HepG2 (cell line): ENCODE results near the gene CXCR1. TPM values are rescaled to one million over a fixed set of nuclear protein-coding genes. Genes with fewer than 3 reads are reported as not detected.

ENCODE experiments used
- DMAP1 ChIP-seq: IDR thresholded peaks from 2 replicates; pipeline ENCODE4 v1.6.1; 2016
- GLMP ChIP-seq: sonication (generic); formaldehyde crosslinking; IDR thresholded peaks from 2 replicates; pipeline ENCODE4 v1.9.0; 2021; ENCODE audit warnings: missing genetic modification reagents, mild to moderate bottlenecking, borderline replicate concordance
- IKZF1 ChIP-seq: fragments of 450-650 bp; IDR thresholded peaks from 2 replicates; pipeline ENCODE4 v1.7.1; 2016
- NKX3-1 ChIP-seq: sonication (generic); formaldehyde crosslinking; IDR thresholded peaks from 2 replicates; pipeline ENCODE4 v1.5.0; 2020; ENCODE audit warnings: missing genetic modification reagents
- RAD51 ChIP-seq: fragments of 450-650 bp; IDR thresholded peaks from 2 replicates; pipeline ENCODE4 v1.6.1; 2016; ENCODE audit warnings: borderline replicate concordance
- RFXAP ChIP-seq: sonication (generic); formaldehyde crosslinking; IDR thresholded peaks from 2 replicates; pipeline ENCODE4 v1.4.0; 2020; ENCODE audit warnings: missing genetic modification reagents, borderline replicate concordance
- SRF ChIP-seq: IDR thresholded peaks from 2 replicates; pipeline ENCODE4 v1.6.1; 2011; ENCODE audit warnings: mild to moderate bottlenecking, low read depth, low read length, moderate library complexity
- SUZ12 ChIP-seq: fragments of 150-350 bp; IDR thresholded peaks from 2 replicates; pipeline ENCODE4 v1.6.1; 2014; ENCODE audit warnings: low read depth, low read length
- YY1 ChIP-seq: IDR thresholded peaks from 2 replicates; pipeline ENCODE4 v1.6.1; 2011; ENCODE audit warnings: low read length, low read depth, moderate library complexity, mild to moderate bottlenecking; ENCODE audit not compliant: insufficient read depth, insufficient replicate concordance
- ZNF251 ChIP-seq: sonication (generic); formaldehyde crosslinking; IDR thresholded peaks from 2 replicates; pipeline ENCODE4 v1.9.0; 2021; ENCODE audit warnings: mild to moderate bottlenecking, missing genetic modification reagents
- ZNF343 ChIP-seq: sonication (generic); formaldehyde crosslinking; IDR thresholded peaks from 2 replicates; pipeline ENCODE4 v1.4.0; 2020; ENCODE audit warnings: mild to moderate bottlenecking, missing genetic modification reagents
- polyA plus RNA-seq, 8 experiments: library from polyadenylated mRNA; depleted of rRNA in 3 of 8; stranded (reverse) in 7 of 8; unstranded in 1 of 8; fragments of >200 nt; fragmentation: Illumina TruSeq in 4 of 8; extraction: Trizol in 4 of 8; gene quantifications; 2 replicates each; pipeline versions ENCODE4 v1.2.1 to v1.2.3, GENCODE V29; 2011 to 2016; ENCODE audit warnings: low read depth in 4 of 8, missing spikeins in 1 of 8, mixed read lengths in 1 of 8; ENCODE audit not compliant: insufficient read depth in 1 of 8
- total RNA-seq, 5 experiments: library from RNA; depleted of rRNA; stranded (reverse); fragments of >200 nt; fragmentation: Illumina TruSeq; extraction: Trizol; gene quantifications; 2 replicates each; pipeline ENCODE4 v1.2.3, GENCODE V29; 2016; ENCODE audit warnings: low read depth in 1 of 5
- TF ChIP-seq, protein P1 (sequence below): IDR thresholded peaks from 2 replicates; pipeline ENCODE4 v1.6.1; 2012; ENCODE audit warnings: low read depth, low read length, improper control_type of control experiment
- TF ChIP-seq, protein P2 (sequence below): sonication (generic); formaldehyde crosslinking; IDR thresholded peaks from 2 replicates; pipeline ENCODE4 v1.4.0; 2020; ENCODE audit warnings: missing genetic modification reagents
- TF ChIP-seq, protein P3 (sequence below): sonication (generic); formaldehyde crosslinking; IDR thresholded peaks from 2 replicates; pipeline ENCODE4 v1.9.0; 2021; ENCODE audit warnings: missing genetic modification reagents, borderline replicate concordance

Gene CXCR1
- total and polyA plus RNA-seq, 2 of the 13 experiments (the other 11 are each of a cell fraction or from before 2014, with no cell fraction given): not detected

DNA sequence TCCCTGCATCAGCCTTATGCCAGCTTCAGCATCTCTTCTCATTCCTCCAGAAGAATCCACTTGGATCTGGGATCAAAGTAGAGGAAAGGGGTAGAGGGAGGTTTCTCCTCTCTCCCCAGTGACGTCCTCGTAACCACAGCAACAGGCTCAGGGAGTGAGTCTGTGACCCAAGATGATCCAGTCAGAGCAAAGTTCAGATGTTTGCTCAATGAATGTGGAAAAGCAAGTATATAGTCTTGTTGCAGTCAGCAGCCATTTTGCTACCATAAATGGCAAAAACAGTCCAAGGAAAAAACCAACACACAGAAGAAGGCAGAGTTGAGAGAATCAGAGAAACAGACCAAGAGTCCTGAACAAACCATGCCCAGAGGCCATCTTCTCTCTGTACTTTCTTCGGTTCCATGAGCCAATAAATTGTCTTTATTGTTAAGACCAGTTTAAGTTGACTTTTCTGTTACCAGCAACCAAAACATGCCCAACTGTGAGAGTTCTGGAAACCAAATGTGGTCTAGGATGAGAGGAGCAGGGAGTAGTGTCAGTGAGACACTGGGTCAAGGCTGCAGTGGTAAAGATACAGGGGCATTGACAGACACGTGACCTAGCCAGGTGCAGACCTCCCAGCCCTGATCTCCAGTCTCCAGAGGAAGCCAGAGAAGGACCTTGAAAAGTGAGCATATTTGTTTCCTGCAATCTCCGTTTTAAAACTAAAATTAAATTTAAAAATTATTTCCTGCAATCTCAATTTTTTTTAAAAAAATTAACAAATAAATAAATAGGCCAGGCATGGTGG, 3.2 kb upstream of the CXCR1 start (continued):
- TF ChIP-seq, protein P1, sequence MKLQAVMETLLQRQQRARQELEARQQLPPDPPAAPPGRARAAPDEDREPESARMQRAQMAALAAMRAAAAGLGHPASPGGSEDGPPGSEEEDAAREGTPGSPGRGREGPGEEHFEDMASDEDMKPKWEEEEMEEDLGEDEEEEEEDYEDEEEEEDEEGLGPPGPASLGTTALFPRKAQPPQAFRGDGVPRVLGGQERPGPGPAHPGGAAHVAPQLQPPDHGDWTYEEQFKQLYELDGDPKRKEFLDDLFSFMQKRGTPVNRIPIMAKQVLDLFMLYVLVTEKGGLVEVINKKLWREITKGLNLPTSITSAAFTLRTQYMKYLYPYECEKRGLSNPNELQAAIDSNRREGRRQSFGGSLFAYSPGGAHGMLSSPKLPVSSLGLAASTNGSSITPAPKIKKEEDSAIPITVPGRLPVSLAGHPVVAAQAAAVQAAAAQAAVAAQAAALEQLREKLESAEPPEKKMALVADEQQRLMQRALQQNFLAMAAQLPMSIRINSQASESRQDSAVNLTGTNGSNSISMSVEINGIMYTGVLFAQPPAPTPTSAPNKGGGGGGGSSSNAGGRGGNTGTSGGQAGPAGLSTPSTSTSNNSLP: no peak
- peak; percentile 30 for TF ChIP-seq YY1
- TF ChIP-seq, protein P2, sequence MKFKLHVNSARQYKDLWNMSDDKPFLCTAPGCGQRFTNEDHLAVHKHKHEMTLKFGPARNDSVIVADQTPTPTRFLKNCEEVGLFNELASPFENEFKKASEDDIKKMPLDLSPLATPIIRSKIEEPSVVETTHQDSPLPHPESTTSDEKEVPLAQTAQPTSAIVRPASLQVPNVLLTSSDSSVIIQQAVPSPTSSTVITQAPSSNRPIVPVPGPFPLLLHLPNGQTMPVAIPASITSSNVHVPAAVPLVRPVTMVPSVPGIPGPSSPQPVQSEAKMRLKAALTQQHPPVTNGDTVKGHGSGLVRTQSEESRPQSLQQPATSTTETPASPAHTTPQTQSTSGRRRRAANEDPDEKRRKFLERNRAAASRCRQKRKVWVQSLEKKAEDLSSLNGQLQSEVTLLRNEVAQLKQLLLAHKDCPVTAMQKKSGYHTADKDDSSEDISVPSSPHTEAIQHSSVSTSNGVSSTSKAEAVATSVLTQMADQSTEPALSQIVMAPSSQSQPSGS (CRISPR knock-in tag): no peak
- TF ChIP-seq GLMP: no peak
- no peak for TF ChIP-seq NKX3-1 (CRISPR knock-in tag)
- TF ChIP-seq ZNF343: no peak
- TF ChIP-seq, protein P3, sequence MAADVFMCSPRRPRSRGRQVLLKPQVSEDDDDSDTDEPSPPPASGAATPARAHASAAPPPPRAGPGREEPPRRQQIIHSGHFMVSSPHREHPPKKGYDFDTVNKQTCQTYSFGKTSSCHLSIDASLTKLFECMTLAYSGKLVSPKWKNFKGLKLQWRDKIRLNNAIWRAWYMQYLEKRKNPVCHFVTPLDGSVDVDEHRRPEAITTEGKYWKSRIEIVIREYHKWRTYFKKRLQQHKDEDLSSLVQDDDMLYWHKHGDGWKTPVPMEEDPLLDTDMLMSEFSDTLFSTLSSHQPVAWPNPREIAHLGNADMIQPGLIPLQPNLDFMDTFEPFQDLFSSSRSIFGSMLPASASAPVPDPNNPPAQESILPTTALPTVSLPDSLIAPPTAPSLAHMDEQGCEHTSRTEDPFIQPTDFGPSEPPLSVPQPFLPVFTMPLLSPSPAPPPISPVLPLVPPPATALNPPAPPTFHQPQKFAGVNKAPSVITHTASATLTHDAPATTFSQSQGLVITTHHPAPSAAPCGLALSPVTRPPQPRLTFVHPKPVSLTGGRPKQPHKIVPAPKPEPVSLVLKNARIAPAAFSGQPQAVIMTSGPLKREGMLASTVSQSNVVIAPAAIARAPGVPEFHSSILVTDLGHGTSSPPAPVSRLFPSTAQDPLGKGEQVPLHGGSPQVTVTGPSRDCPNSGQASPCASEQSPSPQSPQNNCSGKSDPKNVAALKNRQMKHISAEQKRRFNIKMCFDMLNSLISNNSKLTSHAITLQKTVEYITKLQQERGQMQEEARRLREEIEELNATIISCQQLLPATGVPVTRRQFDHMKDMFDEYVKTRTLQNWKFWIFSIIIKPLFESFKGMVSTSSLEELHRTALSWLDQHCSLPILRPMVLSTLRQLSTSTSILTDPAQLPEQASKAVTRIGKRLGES: no peak
- no peak for TF ChIP-seq ZNF251 (CRISPR knock-in tag)
- no peak for TF ChIP-seq IKZF1
- no peak for TF ChIP-seq SUZ12
- TF ChIP-seq DMAP1 (CRISPR knock-in tag): no peak
- TF ChIP-seq SRF: peak; percentile 91
- TF ChIP-seq RFXAP (CRISPR knock-in tag): no peak
- TF ChIP-seq RAD51: peak; percentile 9; the same call in 1 of the 2 replicates
- TF ChIP-seq, all 625 proteins: peak for 10
